GM20431 (cell line): ENCODE results near the gene EIF4G3.
"Not testable (repeated sequence)": the region's sequence is repeated elsewhere in the genome, so short reads cannot be mapped to it uniquely, and the experiment has no call there.

Experiments used
- in situ Hi-C: fragments of 300-500 bp; cut with MseI, MboI; formaldehyde crosslinking; loops from one replicate; pipeline ENCODE4 v1.15.0; 2020; ENCODE audit warnings: low sequenced_read_pairs; ENCODE audit not compliant: unreplicated experiment

The EIF4G3 gene

GRCh38 chr1:20849100-20849499 lies 327.6 kb downstream of the EIF4G3 start:
- in situ Hi-C loops: no loop called here

DNA sequence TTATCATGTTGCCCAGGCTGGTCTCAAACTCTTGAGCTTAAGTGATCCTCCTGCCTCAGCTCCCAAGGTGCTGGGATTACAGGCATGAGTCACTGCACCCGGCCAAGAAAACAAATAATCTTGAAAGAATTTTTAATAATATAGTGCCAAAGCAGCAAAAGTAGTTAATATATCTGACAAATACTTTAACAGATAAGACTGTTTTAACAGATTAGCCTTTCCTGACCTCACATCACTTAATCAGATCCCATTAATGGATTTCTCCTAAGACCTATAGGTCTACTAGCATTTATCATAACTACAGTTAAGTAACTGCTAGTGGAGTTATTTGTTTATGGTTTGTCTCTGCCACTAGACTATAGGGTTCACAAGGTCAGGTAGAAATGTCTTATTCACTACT lies 328.5 kb downstream of the EIF4G3 start:
- in situ Hi-C loops: no loop called here

- in situ Hi-C loops: no loop called here
Observed at GRCh38 chr1:20847611-20848080, 329.1 kb downstream of the EIF4G3 start.

DNA sequence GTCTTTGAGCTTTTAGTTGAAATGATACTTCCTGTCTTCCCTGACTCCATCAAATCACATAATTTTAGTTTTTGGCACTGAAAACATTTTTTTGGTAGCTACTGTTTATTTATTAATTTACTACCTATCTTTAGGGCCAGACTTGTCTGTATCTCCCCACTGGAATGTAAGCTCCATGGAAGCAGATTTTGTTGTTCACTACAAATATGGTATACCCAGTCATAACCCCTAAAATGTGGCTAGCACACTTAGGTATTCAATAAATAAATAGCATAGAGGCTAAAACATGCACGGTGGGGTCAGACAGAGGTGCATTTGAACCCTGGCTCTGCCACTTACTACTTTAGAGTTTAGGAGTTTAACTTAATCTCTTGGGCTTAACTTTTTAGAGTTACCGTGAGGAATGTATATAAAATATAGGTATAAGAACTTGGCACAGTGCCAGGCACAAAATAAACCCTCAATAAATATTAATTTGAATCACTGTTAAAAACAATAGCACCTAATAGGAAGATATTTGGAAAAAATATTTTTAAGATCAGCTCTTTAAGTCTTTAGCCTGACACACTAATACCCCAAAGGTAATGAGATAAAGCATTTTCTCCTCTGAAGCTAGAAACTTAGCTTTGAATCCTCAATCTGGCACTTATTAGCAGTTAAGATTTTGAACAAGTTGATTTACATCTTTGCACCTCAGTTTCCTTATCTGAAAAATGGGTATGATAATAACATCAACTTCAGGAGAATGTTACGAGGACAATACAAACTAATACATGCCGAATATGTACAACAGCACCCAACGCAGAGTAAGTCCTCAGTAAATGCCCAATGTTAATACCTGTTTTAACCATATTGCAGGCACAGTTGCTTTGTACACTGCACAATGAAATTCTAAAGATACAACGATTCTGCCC lies 330.0 kb downstream of the EIF4G3 start:
- in situ Hi-C loops: no loop called here

GRCh38 chr1:20840731-20841130 lies 336.0 kb downstream of the EIF4G3 start:
- in situ Hi-C loops: no loop called here

DNA sequence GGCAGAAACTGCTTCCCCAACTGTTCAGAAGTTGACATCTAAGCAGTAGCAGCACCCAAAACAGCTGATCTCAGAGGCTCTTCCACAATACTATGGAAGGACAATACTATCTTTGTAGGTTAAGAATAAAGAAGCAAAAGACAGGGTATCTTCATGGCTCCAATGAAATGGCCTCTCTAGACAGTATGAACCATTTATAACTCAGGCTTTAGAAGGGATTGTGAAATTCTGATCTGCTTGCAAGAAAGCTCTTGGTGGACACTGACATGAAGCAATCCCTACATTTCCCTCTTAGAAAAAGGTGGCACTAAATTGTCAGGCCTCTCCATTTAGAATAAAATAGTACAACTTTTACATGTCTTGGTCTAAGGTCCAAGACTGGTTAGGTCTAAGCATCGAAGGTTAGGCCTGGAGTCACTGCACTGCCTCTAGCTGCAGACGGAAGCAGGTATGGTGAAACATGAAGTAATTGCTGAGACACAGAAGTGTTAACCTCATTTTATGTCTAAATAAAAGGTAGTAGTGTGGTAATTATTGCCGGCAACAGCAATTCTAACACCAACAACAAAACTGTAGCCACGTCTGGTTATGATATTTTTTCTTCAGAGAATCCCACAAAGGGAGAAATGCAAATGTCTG lies 339.0 kb downstream of the EIF4G3 start:
- in situ Hi-C loops: no loop called here

- in situ Hi-C loops: no loop called here
Observed at GRCh38 chr1:20836230-20836629, 340.5 kb downstream of the EIF4G3 start.

DNA sequence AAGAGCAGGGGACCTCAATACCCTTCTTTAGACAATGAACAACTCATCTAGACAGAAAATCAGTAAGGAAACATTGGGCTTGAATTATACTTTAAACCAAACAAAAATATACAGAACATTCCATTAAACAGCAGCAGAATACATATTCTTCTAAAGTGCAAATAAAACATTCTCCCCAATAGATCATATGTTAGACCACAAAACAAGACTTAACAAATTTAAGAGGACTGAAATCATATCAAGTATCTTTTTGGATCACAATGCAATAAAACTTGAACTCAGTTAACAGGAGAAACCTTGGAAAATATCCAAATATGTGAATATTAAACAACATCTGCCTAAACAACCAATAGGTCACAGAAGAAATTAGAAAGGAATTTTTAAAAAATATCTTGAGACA lies 341.9 kb downstream of the EIF4G3 start:
- in situ Hi-C loops: no loop called here

DNA sequence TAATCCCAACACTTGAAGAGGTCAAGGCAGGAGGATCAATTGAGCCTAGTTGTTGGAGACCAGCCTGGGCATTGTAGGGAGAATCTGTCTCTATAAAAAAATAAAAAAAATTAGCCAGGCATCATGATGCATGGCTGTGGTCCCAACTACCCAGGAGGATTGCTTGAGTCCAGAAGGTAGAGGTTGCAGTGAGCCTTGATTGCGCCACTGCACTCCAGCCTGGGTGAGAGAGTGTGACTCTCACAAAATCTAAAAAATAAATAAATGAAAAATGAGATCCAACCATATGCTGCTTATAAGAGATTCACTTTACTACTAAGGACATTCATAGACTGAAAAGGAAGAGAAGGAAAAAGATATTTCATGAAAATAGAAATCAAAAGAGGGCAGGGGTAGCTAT lies 342.5 kb downstream of the EIF4G3 start:
- in situ Hi-C loops: no loop called here

- in situ Hi-C loops: no loop called here
Observed at GRCh38 chr1:20830378-20830777, 346.3 kb downstream of the EIF4G3 start.

- in situ Hi-C loops: no loop called here
Observed at GRCh38 chr1:20829946-20830345, 346.8 kb downstream of the EIF4G3 start.

DNA sequence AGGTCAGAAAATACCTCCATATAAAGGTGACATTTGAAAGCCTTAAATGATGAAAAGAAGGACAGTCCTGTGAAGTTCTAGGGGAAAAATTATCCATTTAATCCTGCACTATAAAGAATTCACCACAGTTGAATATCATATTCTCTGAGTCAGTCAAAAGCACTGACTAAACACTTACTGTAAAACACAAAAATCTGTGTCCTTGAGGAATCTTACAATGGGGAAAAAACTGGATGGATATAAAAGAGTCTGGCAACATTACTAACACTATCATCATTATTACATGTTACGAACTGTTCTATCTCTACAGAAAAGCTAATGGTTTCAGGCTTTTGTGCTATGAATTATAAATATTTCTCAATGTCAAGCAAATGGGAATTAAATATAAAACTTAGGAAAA lies 347.2 kb downstream of the EIF4G3 start:
- in situ Hi-C loops: no loop called here

- in situ Hi-C loops: no loop called here
Observed at GRCh38 chr1:20823845-20824244, 352.9 kb downstream of the EIF4G3 start.

- in situ Hi-C loops: no loop called here
Observed at GRCh38 chr1:20821466-20821865, 355.2 kb downstream of the EIF4G3 start.

GRCh38 chr1:20819818-20820217 lies 356.9 kb downstream of the EIF4G3 start:
- in situ Hi-C loops: no loop called here

DNA sequence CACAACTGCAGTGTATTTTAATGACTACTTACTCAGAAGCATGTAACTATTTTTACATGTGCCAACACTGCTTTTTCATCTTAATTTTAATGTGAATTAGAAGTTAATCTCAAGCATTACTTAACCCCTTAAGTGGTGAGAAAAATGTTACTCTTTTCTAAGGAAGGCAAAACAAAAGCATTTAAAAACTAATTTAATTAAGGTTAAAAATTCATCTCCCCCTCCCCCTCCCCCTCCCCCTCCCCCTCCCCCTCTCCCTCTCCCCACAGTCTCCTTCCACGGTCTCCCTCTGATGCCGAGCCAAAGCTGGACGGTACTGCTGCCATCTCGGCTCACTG lies 362.2 kb downstream of the EIF4G3 start:
- in situ Hi-C loops: no loop called here

DNA sequence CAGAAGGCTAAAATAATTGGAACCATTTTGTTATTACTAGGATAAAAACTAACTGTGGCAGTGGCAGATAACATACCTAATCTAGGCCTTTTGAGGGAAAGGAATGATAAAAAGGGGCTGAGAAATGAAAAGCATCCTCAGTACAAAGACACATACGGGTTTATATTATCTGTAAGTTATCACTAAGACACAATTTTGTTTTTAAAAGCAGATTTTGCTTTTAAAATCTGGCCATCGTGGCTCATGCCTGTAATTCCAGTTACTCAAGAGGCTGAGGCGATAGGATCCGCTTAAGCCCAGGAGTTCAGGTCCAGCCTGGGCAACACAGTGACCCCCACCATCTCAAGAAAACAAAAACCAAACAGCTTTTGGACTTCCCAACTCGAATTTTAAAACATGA lies 364.8 kb downstream of the EIF4G3 start:
- in situ Hi-C loops: no loop called here

- in situ Hi-C loops: no loop called here
Observed at GRCh38 chr1:20793236-20793635, 383.5 kb downstream of the EIF4G3 start.

- in situ Hi-C loops: no loop called here
Observed at GRCh38 chr1:20792196-20792595, 384.5 kb downstream of the EIF4G3 start.

- in situ Hi-C loops: no loop called here
Observed at GRCh38 chr1:20790785-20791184, 385.9 kb downstream of the EIF4G3 start.

- in situ Hi-C loops: not testable (repeated sequence)
Observed at GRCh38 chr1:20789598-20789997, 387.1 kb downstream of the EIF4G3 start.
